K562 (cell line): ENCODE results near the gene AHI1. TPM values are rescaled to one million over a fixed set of nuclear protein-coding genes. Genes with fewer than 3 reads are reported as not detected.

Experiments
- ATF1 ChIP-seq, 2 experiments: fragments of 450-650 bp in 1 of 2; IDR thresholded peaks; 2 replicates each; pipeline ENCODE4 v1.6.1; 2016; ENCODE audit warnings: missing compliant biosample characterization in 1 of 2, missing genetic modification characterization in 1 of 2
- GTF2A2 ChIP-seq: IDR thresholded peaks from 2 replicates; pipeline ENCODE4 v1.6.1; 2016; ENCODE audit warnings: mild to moderate bottlenecking, missing genetic modification characterization, missing compliant biosample characterization
- PML ChIP-seq: IDR thresholded peaks from 2 replicates; pipeline ENCODE4 v1.6.1; 2012; ENCODE audit warnings: low read length, inconsistent platforms
- RBM39 ChIP-seq: fragments of 200-400 bp; formaldehyde crosslinking; optimal IDR thresholded peaks from 2 replicates; pipeline ENCODE3; 2018; ENCODE audit warnings: low read depth, low read length
- SIRT6 ChIP-seq: IDR thresholded peaks from one replicate; pipeline ENCODE4 v1.6.1; 2012; ENCODE audit warnings: low read depth, mild to moderate bottlenecking, control low read depth, inconsistent platforms, low read length, moderate library complexity
- XRCC4 ChIP-seq: IDR thresholded peaks from one replicate; pipeline ENCODE4 v1.6.1; 2011; ENCODE audit not compliant: insufficient read depth, insufficient read length; ENCODE audit errors: extremely low read depth
- ZNF184 ChIP-seq: sonication (generic); formaldehyde crosslinking; IDR thresholded peaks from 2 replicates; pipeline ENCODE4 v1.5.0; 2020; ENCODE audit warnings: missing genetic modification reagents
- polyA plus RNA-seq, 8 experiments: library from polyadenylated mRNA; depleted of rRNA in 4 of 8; stranded (reverse) in 5 of 8; unstranded in 3 of 8; fragments of >200 nt; fragmentation: Nextera tagmentation in 2 of 8; fragmentation: Illumina TruSeq in 1 of 8; extraction: Ambion mirVana in 2 of 8; extraction: Trizol in 1 of 8; gene quantifications; 2 replicates each; pipeline versions ENCODE4 v1.2.1 to v1.2.3, GENCODE V29; 2011 to 2014; ENCODE audit warnings: inconsistent platforms in 1 of 8, missing spikeins in 1 of 8
- total RNA-seq, 7 experiments: library from RNA; depleted of rRNA in 6 of 7; stranded (reverse); fragments of >200 nt in 6 of 7; fragmentation: Illumina TruSeq in 2 of 7; extraction: Trizol in 2 of 7; gene quantifications; 2 replicates each; pipeline versions ENCODE4 v1.2.1 to v1.2.3, GENCODE V29; 2011 to 2021; ENCODE audit warnings: low replicate concordance in 1 of 7
- TF ChIP-seq, protein P1 (sequence below): fragments of 450-650 bp; IDR thresholded peaks from 2 replicates; pipeline ENCODE4 v1.6.1; 2017; ENCODE audit warnings: mild to moderate bottlenecking, moderate library complexity
- TF ChIP-seq, protein P2 (sequence below): fragments of 250-450 bp; sonication (Bioruptor Pico); IDR thresholded peaks from 2 replicates; pipeline ENCODE4 v1.5.0; 2021
- TF ChIP-seq, protein P3 (sequence below): fragments of 450-650 bp; IDR thresholded peaks from 2 replicates; pipeline ENCODE4 v1.6.1; 2016; ENCODE audit warnings: mild to moderate bottlenecking, moderate library complexity
- TF ChIP-seq, protein P4 (sequence below): sonication (generic); formaldehyde crosslinking; IDR thresholded peaks from 2 replicates; pipeline ENCODE4 v1.8.1; 2023; ENCODE audit warnings: mild to moderate bottlenecking, missing genetic modification reagents

AHI1 gene
- total and polyA plus RNA-seq, 9 of the 15 experiments (the other 6 are each of a cell fraction or from before 2014, with no cell fraction given), result 24.7 to 54.9 (median 32.2) TPM

DNA sequence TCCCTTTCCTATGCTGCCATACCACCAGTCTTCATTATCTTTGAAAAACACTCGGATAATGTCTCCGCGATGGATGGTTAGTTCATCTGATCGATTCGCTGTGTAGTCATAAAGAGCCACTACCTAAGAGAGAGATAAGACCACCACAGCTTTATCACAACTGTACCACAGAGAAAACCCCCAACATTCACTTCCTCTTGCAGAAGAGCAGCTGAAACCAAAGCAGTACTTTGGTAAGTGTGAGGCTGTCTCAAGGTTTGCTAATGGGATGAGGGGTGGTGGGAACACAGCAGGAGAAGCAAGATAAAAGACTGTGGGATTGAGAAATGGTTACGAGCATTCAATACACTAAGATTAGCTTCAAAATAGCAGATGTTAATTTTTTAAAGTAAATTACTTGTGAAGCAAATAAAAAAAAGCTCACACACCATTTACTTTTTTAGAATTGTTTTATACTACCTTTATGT, 174.3 kb downstream of the AHI1 start (continued):
- no peak for TF ChIP-seq SIRT6
- no peak for TF ChIP-seq RBM39
- TF ChIP-seq GTF2A2 (tag), result no peak
- TF ChIP-seq, protein P1, sequence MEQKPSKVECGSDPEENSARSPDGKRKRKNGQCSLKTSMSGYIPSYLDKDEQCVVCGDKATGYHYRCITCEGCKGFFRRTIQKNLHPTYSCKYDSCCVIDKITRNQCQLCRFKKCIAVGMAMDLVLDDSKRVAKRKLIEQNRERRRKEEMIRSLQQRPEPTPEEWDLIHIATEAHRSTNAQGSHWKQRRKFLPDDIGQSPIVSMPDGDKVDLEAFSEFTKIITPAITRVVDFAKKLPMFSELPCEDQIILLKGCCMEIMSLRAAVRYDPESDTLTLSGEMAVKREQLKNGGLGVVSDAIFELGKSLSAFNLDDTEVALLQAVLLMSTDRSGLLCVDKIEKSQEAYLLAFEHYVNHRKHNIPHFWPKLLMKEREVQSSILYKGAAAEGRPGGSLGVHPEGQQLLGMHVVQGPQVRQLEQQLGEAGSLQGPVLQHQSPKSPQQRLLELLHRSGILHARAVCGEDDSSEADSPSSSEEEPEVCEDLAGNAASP, result no peak
- TF ChIP-seq, protein P2, sequence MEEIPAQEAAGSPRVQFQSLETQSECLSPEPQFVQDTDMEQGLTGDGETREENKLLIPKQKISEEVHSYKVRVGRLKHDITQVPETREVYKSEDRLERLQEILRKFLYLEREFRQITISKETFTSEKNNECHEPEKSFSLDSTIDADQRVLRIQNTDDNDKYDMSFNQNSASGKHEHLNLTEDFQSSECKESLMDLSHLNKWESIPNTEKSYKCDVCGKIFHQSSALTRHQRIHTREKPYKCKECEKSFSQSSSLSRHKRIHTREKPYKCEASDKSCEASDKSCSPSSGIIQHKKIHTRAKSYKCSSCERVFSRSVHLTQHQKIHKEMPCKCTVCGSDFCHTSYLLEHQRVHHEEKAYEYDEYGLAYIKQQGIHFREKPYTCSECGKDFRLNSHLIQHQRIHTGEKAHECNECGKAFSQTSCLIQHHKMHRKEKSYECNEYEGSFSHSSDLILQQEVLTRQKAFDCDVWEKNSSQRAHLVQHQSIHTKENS, result no peak
- no peak for TF ChIP-seq ZNF184 (CRISPR knock-in tag)
- TF ChIP-seq, protein P3, sequence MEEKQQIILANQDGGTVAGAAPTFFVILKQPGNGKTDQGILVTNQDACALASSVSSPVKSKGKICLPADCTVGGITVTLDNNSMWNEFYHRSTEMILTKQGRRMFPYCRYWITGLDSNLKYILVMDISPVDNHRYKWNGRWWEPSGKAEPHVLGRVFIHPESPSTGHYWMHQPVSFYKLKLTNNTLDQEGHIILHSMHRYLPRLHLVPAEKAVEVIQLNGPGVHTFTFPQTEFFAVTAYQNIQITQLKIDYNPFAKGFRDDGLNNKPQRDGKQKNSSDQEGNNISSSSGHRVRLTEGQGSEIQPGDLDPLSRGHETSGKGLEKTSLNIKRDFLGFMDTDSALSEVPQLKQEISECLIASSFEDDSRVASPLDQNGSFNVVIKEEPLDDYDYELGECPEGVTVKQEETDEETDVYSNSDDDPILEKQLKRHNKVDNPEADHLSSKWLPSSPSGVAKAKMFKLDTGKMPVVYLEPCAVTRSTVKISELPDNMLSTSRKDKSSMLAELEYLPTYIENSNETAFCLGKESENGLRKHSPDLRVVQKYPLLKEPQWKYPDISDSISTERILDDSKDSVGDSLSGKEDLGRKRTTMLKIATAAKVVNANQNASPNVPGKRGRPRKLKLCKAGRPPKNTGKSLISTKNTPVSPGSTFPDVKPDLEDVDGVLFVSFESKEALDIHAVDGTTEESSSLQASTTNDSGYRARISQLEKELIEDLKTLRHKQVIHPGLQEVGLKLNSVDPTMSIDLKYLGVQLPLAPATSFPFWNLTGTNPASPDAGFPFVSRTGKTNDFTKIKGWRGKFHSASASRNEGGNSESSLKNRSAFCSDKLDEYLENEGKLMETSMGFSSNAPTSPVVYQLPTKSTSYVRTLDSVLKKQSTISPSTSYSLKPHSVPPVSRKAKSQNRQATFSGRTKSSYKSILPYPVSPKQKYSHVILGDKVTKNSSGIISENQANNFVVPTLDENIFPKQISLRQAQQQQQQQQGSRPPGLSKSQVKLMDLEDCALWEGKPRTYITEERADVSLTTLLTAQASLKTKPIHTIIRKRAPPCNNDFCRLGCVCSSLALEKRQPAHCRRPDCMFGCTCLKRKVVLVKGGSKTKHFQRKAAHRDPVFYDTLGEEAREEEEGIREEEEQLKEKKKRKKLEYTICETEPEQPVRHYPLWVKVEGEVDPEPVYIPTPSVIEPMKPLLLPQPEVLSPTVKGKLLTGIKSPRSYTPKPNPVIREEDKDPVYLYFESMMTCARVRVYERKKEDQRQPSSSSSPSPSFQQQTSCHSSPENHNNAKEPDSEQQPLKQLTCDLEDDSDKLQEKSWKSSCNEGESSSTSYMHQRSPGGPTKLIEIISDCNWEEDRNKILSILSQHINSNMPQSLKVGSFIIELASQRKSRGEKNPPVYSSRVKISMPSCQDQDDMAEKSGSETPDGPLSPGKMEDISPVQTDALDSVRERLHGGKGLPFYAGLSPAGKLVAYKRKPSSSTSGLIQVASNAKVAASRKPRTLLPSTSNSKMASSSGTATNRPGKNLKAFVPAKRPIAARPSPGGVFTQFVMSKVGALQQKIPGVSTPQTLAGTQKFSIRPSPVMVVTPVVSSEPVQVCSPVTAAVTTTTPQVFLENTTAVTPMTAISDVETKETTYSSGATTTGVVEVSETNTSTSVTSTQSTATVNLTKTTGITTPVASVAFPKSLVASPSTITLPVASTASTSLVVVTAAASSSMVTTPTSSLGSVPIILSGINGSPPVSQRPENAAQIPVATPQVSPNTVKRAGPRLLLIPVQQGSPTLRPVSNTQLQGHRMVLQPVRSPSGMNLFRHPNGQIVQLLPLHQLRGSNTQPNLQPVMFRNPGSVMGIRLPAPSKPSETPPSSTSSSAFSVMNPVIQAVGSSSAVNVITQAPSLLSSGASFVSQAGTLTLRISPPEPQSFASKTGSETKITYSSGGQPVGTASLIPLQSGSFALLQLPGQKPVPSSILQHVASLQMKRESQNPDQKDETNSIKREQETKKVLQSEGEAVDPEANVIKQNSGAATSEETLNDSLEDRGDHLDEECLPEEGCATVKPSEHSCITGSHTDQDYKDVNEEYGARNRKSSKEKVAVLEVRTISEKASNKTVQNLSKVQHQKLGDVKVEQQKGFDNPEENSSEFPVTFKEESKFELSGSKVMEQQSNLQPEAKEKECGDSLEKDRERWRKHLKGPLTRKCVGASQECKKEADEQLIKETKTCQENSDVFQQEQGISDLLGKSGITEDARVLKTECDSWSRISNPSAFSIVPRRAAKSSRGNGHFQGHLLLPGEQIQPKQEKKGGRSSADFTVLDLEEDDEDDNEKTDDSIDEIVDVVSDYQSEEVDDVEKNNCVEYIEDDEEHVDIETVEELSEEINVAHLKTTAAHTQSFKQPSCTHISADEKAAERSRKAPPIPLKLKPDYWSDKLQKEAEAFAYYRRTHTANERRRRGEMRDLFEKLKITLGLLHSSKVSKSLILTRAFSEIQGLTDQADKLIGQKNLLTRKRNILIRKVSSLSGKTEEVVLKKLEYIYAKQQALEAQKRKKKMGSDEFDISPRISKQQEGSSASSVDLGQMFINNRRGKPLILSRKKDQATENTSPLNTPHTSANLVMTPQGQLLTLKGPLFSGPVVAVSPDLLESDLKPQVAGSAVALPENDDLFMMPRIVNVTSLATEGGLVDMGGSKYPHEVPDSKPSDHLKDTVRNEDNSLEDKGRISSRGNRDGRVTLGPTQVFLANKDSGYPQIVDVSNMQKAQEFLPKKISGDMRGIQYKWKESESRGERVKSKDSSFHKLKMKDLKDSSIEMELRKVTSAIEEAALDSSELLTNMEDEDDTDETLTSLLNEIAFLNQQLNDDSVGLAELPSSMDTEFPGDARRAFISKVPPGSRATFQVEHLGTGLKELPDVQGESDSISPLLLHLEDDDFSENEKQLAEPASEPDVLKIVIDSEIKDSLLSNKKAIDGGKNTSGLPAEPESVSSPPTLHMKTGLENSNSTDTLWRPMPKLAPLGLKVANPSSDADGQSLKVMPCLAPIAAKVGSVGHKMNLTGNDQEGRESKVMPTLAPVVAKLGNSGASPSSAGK, result peak; percentile 30; the same call in 1 of the 2 replicates
- TF ChIP-seq ATF1 (CRISPR knock-in tag; IDR thresholded peaks at IDR 0.05), result no peak
- peak; percentile 91 for TF ChIP-seq ATF1 (tag; IDR thresholded peaks at IDR 0.05)
- TF ChIP-seq, protein P4, sequence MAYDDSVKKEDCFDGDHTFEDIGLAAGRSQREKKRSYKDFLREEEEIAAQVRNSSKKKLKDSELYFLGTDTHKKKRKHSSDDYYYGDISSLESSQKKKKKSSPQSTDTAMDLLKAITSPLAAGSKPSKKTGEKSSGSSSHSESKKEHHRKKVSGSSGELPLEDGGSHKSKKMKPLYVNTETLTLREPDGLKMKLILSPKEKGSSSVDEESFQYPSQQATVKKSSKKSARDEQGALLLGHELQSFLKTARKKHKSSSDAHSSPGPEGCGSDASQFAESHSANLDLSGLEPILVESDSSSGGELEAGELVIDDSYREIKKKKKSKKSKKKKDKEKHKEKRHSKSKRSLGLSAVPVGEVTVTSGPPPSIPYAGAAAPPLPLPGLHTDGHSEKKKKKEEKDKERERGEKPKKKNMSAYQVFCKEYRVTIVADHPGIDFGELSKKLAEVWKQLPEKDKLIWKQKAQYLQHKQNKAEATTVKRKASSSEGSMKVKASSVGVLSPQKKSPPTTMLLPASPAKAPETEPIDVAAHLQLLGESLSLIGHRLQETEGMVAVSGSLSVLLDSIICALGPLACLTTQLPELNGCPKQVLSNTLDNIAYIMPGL (CRISPR knock-in tag), result no peak
- TF ChIP-seq PML, result peak; percentile 100
- TF ChIP-seq XRCC4, result no peak
